Islet precursor cell (in vitro differentiated cells): Measurements from ENCODE around the gene PRCD.
"Not testable (repeated sequence)": the region's sequence is repeated elsewhere in the genome, so short reads cannot be mapped to it uniquely, and the experiment has no call there.

ENCODE experiments used
- DNase-seq: peaks from one replicate; pipeline ENCODE4 v3.0.0-alpha.2; 2018

The PRCD gene

GRCh38 chr17:76558198-76559095 is 18.6 kb downstream of the PRCD start:
- DNase-seq: peak; percentile 51

- not testable (repeated sequence) for DNase-seq
These were observed 19.6 kb downstream of the PRCD start for GRCh38 chr17:76559460-76559859.

- no peak for DNase-seq
These were observed 20.4 kb downstream of the PRCD start for GRCh38 chr17:76560036-76560876.

- no peak for DNase-seq
These were observed 21.0 kb downstream of the PRCD start for GRCh38 chr17:76560877-76561221.

GRCh38 chr17:76561332-76561731 is 21.5 kb downstream of the PRCD start:
- DNase-seq: no peak

GRCh38 chr17:76561799-76562268 is 22.0 kb downstream of the PRCD start:
- no peak for DNase-seq

GRCh38 chr17:76562734-76563148 is 22.9 kb downstream of the PRCD start:
- DNase-seq: peak; percentile 71

- DNase-seq: not testable (repeated sequence)
These were observed 23.5 kb downstream of the PRCD start for GRCh38 chr17:76563359-76563758.

GRCh38 chr17:76564991-76565727 is 25.3 kb downstream of the PRCD start:
- not testable (repeated sequence) for DNase-seq

GRCh38 chr17:76565728-76566612 is 26.1 kb downstream of the PRCD start:
- no peak for DNase-seq

- no peak for DNase-seq
These were observed 26.7 kb downstream of the PRCD start for GRCh38 chr17:76566613-76566943.

GRCh38 chr17:76566988-76567431 is 27.2 kb downstream of the PRCD start:
- no peak for DNase-seq

- no peak for DNase-seq
These were observed 28.0 kb downstream of the PRCD start for GRCh38 chr17:76567634-76568432.

GRCh38 chr17:76568811-76569221 is 29.0 kb downstream of the PRCD start:
- no peak for DNase-seq

- peak; percentile 75 for DNase-seq
These were observed 29.9 kb downstream of the PRCD start for GRCh38 chr17:76569607-76570279.

- DNase-seq: no peak
These were observed 30.6 kb downstream of the PRCD start for GRCh38 chr17:76570457-76570856.

GRCh38 chr17:76570877-76571471 is 31.1 kb downstream of the PRCD start:
- DNase-seq: no peak

- DNase-seq: no peak
These were observed 32.5 kb downstream of the PRCD start for GRCh38 chr17:76572201-76572910.

- no peak for DNase-seq
These were observed 33.3 kb downstream of the PRCD start for GRCh38 chr17:76573096-76573495.
